GM12865 (cell line): ENCODE data around the gene CSH1.
"Not testable (repeated sequence)": the region's sequence is repeated elsewhere in the genome, so short reads cannot be mapped to it uniquely, and the experiment has no call there.

ENCODE experiments used
- DNase-seq: peaks from one replicate; pipeline ENCODE4 v3.0.0; 2010; ENCODE audit warnings: low read depth
- H3K4me3 ChIP-seq: 2 replicates; pipeline ENCODE4 v1.5.1; 2011; ENCODE audit warnings: mild to moderate bottlenecking, low read depth, low read length, control low read depth
- CTCF ChIP-seq: IDR thresholded peaks from 2 replicates; pipeline ENCODE4 v1.5.1; 2011; ENCODE audit warnings: low read length, control low read depth, low read depth, inconsistent platforms; ENCODE audit not compliant: insufficient read depth; ENCODE audit errors: missing control alignments

The CSH1 gene

GRCh38 chr17:63896524-63897354 is at the start of gene CSH1:
TSS of gene CSH1 (minus strand) at chr17:63896574. CDS start at chr17:63896511, 63 bp downstream.
- H3K4me3 ChIP-seq, DNase-seq: not testable (repeated sequence)

GRCh38 chr17:63945784-63946439 is 49.5 kb upstream of the CSH1 start:
- TF ChIP-seq CTCF: peak; percentile 27
- DNase-seq: peak; percentile 63
- H3K4me3 ChIP-seq: no peak overlapping the region; the same call in 1 of the 2 replicates

GRCh38 chr17:63944736-63945499 is 48.5 kb upstream of the CSH1 start:
- no peak for DNase-seq
- no peak for TF ChIP-seq CTCF

GRCh38 chr17:63943745-63944144 is 47.4 kb upstream of the CSH1 start:
- TF ChIP-seq CTCF: peak; percentile 20
- no peak for DNase-seq
- H3K4me3 ChIP-seq: no peak overlapping the region

More at GRCh38 chr17:63944736-63945499, 48.5 kb upstream of the CSH1 start:
- no peak overlapping the region for H3K4me3 ChIP-seq

GRCh38 chr17:63942309-63942985 is 46.1 kb upstream of the CSH1 start:
- no peak for DNase-seq
- TF ChIP-seq CTCF: no peak
- no peak overlapping the region for H3K4me3 ChIP-seq

- DNase-seq: no peak
- no peak for TF ChIP-seq CTCF
- H3K4me3 ChIP-seq: no peak overlapping the region
These were observed 45.4 kb upstream of the CSH1 start for GRCh38 chr17:63941751-63942150.

GRCh38 chr17:63941162-63941561 is 44.8 kb upstream of the CSH1 start:
- no peak for DNase-seq
- no peak overlapping the region for H3K4me3 ChIP-seq
- no peak for TF ChIP-seq CTCF
